HG03039 (cell line): Measurements from ENCODE around the gene STRBP.
"Not testable (repeated sequence)": the region's sequence is repeated elsewhere in the genome, so short reads cannot be mapped to it uniquely, and the experiment has no call there.

Source experiments
- ATAC-seq: cut with Tn5 transposase; IDR thresholded peaks from one replicate; pipeline ENCODE4 v1.9.1; 2021; ENCODE audit warnings: mild to moderate bottlenecking, moderate library complexity; ENCODE audit not compliant: unreplicated experiment

The STRBP gene

GRCh38 chr9:123200469-123200868 lies 67.9 kb downstream of the STRBP start:
- not testable (repeated sequence) for ATAC-seq

GRCh38 chr9:123196124-123196523 lies 72.3 kb downstream of the STRBP start:
- ATAC-seq: no peak

- ATAC-seq: no peak
These were observed 74.4 kb downstream of the STRBP start for GRCh38 chr9:123194023-123194422.

GRCh38 chr9:123191680-123192079 lies 76.7 kb downstream of the STRBP start:
- ATAC-seq: no peak

GRCh38 chr9:123191260-123191659 lies 77.1 kb downstream of the STRBP start:
- ATAC-seq: no peak

GRCh38 chr9:123187131-123187530 lies 81.3 kb downstream of the STRBP start:
- ATAC-seq: no peak

- not testable (repeated sequence) for ATAC-seq
These were observed 82.4 kb downstream of the STRBP start for GRCh38 chr9:123186029-123186428.

- ATAC-seq: no peak
These were observed 91.4 kb downstream of the STRBP start for GRCh38 chr9:123176949-123177348.

- ATAC-seq: no peak
These were observed 92.3 kb downstream of the STRBP start for GRCh38 chr9:123175854-123176629.

GRCh38 chr9:123174887-123175518 lies 93.4 kb downstream of the STRBP start:
- ATAC-seq: peak; percentile 79

GRCh38 chr9:123174079-123174478 lies 94.3 kb downstream of the STRBP start:
- no peak for ATAC-seq

- no peak for ATAC-seq
These were observed 98.5 kb downstream of the STRBP start for GRCh38 chr9:123169926-123170325.

- ATAC-seq: no peak
These were observed 99.8 kb downstream of the STRBP start for GRCh38 chr9:123168586-123168985.

GRCh38 chr9:123167474-123167873 lies 100.9 kb downstream of the STRBP start:
- no peak for ATAC-seq

GRCh38 chr9:123165813-123166212 lies 102.6 kb downstream of the STRBP start:
- ATAC-seq: no peak

- ATAC-seq: no peak
These were observed 104.1 kb downstream of the STRBP start for GRCh38 chr9:123164285-123164684.

GRCh38 chr9:123162791-123163345 lies 105.5 kb downstream of the STRBP start:
- ATAC-seq: no peak

GRCh38 chr9:123162360-123162759 lies 106.0 kb downstream of the STRBP start:
- ATAC-seq: no peak

GRCh38 chr9:123157221-123157620 lies 111.2 kb downstream of the STRBP start:
- no peak for ATAC-seq

- no peak for ATAC-seq
These were observed 117.5 kb downstream of the STRBP start for GRCh38 chr9:123150708-123151503.

- no peak for ATAC-seq
These were observed 119.3 kb downstream of the STRBP start for GRCh38 chr9:123149067-123149466.
